PC-3 (cell line): Measurements from ENCODE around the gene MYH15. TPM values are rescaled to one million over a fixed set of nuclear protein-coding genes. Genes with fewer than 3 reads are reported as not detected.

Experiments used
- ATAC-seq: fragments of 200-7000 bp; cut with Tn5 transposase; 2 replicates; pipeline ENCODE4 v1.9.1; 2020; ENCODE audit warnings: mild to moderate bottlenecking, moderate library complexity
- Bru-seq: library from RNA; stranded (reverse); fragments of 400-500 nt; gene quantifications from one replicate; lab custom pipeline; 2021; lab: Mats Ljungman, UMichigan
- BruChase-seq, 2 experiments: library from RNA; stranded (reverse); fragments of 400-500 nt; gene quantifications; one replicate each; lab custom pipeline; 2021; lab: Mats Ljungman, UMichigan
- BruUV-seq: library from RNA; stranded (reverse); fragments of 400-500 nt; replicated peaks from 2 replicates; lab custom pipeline; 2021; lab: Mats Ljungman, UMichigan
- CTCF ChIA-PET: fragments of 300-600 bp; sonication (Branson Sonifier 250); formaldehyde crosslinking; loops from one replicate; lab custom pipeline; 2022; ENCODE audit warnings: antibody characterized with exemption; lab: Charles Lee
- POLR2A ChIA-PET: fragments of 300-600 bp; sonication (Branson Sonifier 250); formaldehyde crosslinking; loops from one replicate; lab custom pipeline; 2022; ENCODE audit warnings: antibody characterized with exemption; ENCODE audit not compliant: unreplicated experiment; lab: Charles Lee
- DNase-seq: peaks from one replicate; pipeline ENCODE4 v3.0.0-alpha.2; 2015
- H2AFZ ChIP-seq: fragments of 300-600 bp; sonication (generic); 2 replicates; pipeline ENCODE4 v1.6.0; 2016; ENCODE audit warnings: antibody characterized with exemption, low read length
- H3F3A ChIP-seq: fragments of 300-600 bp; sonication (generic); one replicate; pipeline ENCODE4 v1.6.0; 2017; ENCODE audit warnings: antibody characterized with exemption, low read length, control low read depth, mild to moderate bottlenecking; ENCODE audit not compliant: unreplicated experiment
- H3K27ac ChIP-seq: fragments of 300-600 bp; sonication (generic); 2 replicates; pipeline ENCODE4 v1.5.1; 2016; ENCODE audit warnings: mild to moderate bottlenecking, low read length
- H3K27me3 ChIP-seq: fragments of 300-600 bp; sonication (generic); 2 replicates; pipeline ENCODE4 v1.6.1; 2016; ENCODE audit warnings: low read length, mixed read lengths
- H3K36me3 ChIP-seq: fragments of 300-600 bp; sonication (generic); 2 replicates; pipeline ENCODE4 v1.6.1; 2016; ENCODE audit warnings: low read depth, mixed run types, low read length, mixed read lengths
- H3K4me1 ChIP-seq: fragments of 300-600 bp; sonication (generic); 2 replicates; pipeline ENCODE4 v1.5.1; 2016; ENCODE audit warnings: low read length; ENCODE audit not compliant: insufficient read depth
- H3K4me2 ChIP-seq: fragments of 300-600 bp; sonication (generic); 2 replicates; pipeline ENCODE4 v1.6.0; 2016; ENCODE audit warnings: low read length
- H3K4me3 ChIP-seq: fragments of 300-600 bp; sonication (generic); 2 replicates; pipeline ENCODE4 v1.5.1; 2016; ENCODE audit warnings: mild to moderate bottlenecking, low read length, mixed read lengths
- H3K79me2 ChIP-seq: fragments of 300-600 bp; sonication (generic); 2 replicates; pipeline ENCODE4 v1.6.1; 2017; ENCODE audit warnings: low read length, mixed read lengths
- H3K9ac ChIP-seq: fragments of 300-600 bp; sonication (generic); 2 replicates; pipeline ENCODE4 v1.6.0; 2016; ENCODE audit warnings: mild to moderate bottlenecking, low read length
- H3K9me2 ChIP-seq: fragments of 300-600 bp; sonication (generic); replicated peaks from 2 replicates; pipeline ENCODE4 v1.6.1; 2016; ENCODE audit warnings: mixed run types, low read length, mixed read lengths
- H3K9me3 ChIP-seq: fragments of 300-600 bp; sonication (generic); 2 replicates; pipeline ENCODE4 v1.6.1; 2016; ENCODE audit warnings: low read length, mixed read lengths
- H4K20me1 ChIP-seq: fragments of 300-600 bp; sonication (generic); 2 replicates; pipeline ENCODE4 v1.6.1; 2016; ENCODE audit warnings: low read length, mixed read lengths
- CTCF ChIP-seq: fragments of 300-600 bp; sonication (generic); conservative IDR thresholded peaks from 2 replicates; pipeline ENCODE4 v1.5.1; 2017; ENCODE audit warnings: antibody characterized with exemption, low read depth, mild to moderate bottlenecking, low read length
- EZH2 ChIP-seq: fragments of 300-600 bp; sonication (generic); IDR thresholded peaks from one replicate; pipeline ENCODE4 v1.6.1; 2017; ENCODE audit warnings: antibody characterized with exemption, mild to moderate bottlenecking, low read length; ENCODE audit not compliant: unreplicated experiment
- EZH2phosphoT487 ChIP-seq: fragments of 300-600 bp; sonication (generic); IDR thresholded peaks from 2 replicates; pipeline ENCODE4 v1.6.1; 2018; ENCODE audit warnings: mild to moderate bottlenecking, antibody characterized with exemption, low read length, borderline replicate concordance
- intact Hi-C: fragments of 100-400 bp; cut with micrococcal nuclease; formaldehyde crosslinking; loops from 2 replicates; pipeline ENCODE4 v1.9.0; 2023
- long read RNA-seq: library from polyadenylated mRNA; unstranded; transcript quantifications from one replicate; pipeline ENCODE4 v2.0.0, GENCODE V29; 2021; ENCODE audit not compliant: unreplicated experiment
- total RNA-seq: library from RNA; depleted of rRNA; stranded (reverse); fragments of >200 nt; gene quantifications from 2 replicates; pipeline ENCODE4 v1.2.3, GENCODE V29; 2014; rRNA removed

The MYH15 gene
- total RNA-seq (2.4 and 2.8 TPM in 2 replicates), Bru-seq, nascent RNA (percentile 47 among the genes with signal in this experiment), BruChase-seq, experiment 1, labeled RNA remaining after a 6-hour chase (percentile 52 among the genes with signal in this experiment), BruChase-seq, experiment 2, labeled RNA remaining after a 2-hour chase (percentile 46 among the genes with signal in this experiment)
- long read RNA-seq, partial matches to known transcripts, result 5 of 20 reads
- long read RNA-seq, other reads (novel, unspliced or antisense), result 15 of 20 reads

DNA sequence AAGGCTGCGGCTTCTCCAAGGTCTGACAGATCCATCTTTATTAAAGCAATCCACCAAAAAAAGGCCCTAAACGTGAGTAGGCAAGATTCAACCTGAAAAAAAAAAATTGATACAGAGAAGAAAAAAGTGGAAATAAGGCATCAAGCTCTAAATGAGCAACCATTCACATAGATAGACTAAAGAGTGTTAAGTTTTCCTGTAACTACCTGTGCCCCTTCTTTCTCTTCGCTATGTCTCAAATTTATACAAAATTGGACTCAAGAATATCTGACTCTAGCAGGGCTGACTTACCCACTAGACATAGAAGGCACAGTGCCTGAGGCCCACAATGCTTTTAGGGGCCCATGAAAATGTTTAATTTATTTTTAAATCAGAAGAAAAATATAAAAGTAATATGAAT is at the start of gene MYH15:
Gene MYH15 (minus strand): TSS at position 101 of the 400 bp plus-strand sequence. CDS start 66 bp downstream, at position 35.
- Histone ChIP-seq H3K9me3 (no peaks in the 10 kb centered on the region), H2AFZ (no peak within 1 kb of the TSS), H3K4me2 (0 out of 2 replicates have a peak within 1 kb of the TSS, but pooled peaks have one; percentile 10), H4K20me1 (no peaks in the 10 kb centered on the region), H3K27ac (no peak within 1 kb of the TSS), H3K27me3 (no peaks in the 10 kb centered on the region), H3K4me1 (peaks cover 6% of the 10 kb centered on the region; the same call in 1 of the 2 replicates), H3K4me3 (no peak within 1 kb of the TSS), H3F3A (no peaks in the 10 kb centered on the region), H3K36me3 (no peaks in the 10 kb centered on the region), H3K9ac (no peak within 1 kb of the TSS), H3K9me2 (no peaks in the 10 kb centered on the region), H3K79me2 (no peaks in the 10 kb centered on the region)
- intact Hi-C loops, result no loop called here
- ChIA-PET POLR2A (no interaction called here), CTCF (no interaction called here)
- DNase-seq, result no peak
- TF ChIP-seq CTCF, result no peak
- TF ChIP-seq EZH2phosphoT487, result no peak
- no peak for TF ChIP-seq EZH2
- BruUV-seq, result no TSS peak
- ATAC-seq, result no peak

GRCh38 chr3:108555966-108556581 is 45.7 kb upstream of the MYH15 start:
- no peaks in the 10 kb centered on the region for H3K9me3 ChIP-seq
- intact Hi-C loops, result loop anchor here (2.0 to 10.0 kb wide), 4 partner anchors 33 to 1321 kb away; partner anchors contain the start of genes CIP2A and DZIP3
- H3K27ac ChIP-seq, result no peak overlapping the region
- DNase-seq (no peak), ATAC-seq (no peak)
- H3K9me2 ChIP-seq, result no peaks in the 10 kb centered on the region
- H2AFZ ChIP-seq, result no peak overlapping the region
- no peaks in the 10 kb centered on the region for H3K27me3 ChIP-seq
- H3K9ac ChIP-seq, result no peak overlapping the region
- BruUV-seq, result no TSS peak
- ChIA-PET CTCF (no interaction called here), POLR2A (interaction anchor here (0.8 kb wide), 1 partner anchor 22 kb away, joined by 6 read pairs; no protein-coding TSS in a partner anchor)
- peaks cover 15% of the 10 kb centered on the region for H3K4me1 ChIP-seq
- H3F3A ChIP-seq, result no peaks in the 10 kb centered on the region
- 0 out of 2 replicates have a peak, but pooled peaks cover 4% of the 10 kb centered on the region for H4K20me1 ChIP-seq
- H3K4me3 ChIP-seq, result no peak overlapping the region
- H3K79me2 ChIP-seq, result no peaks in the 10 kb centered on the region
- H3K36me3 ChIP-seq, result peaks cover 68% of the 10 kb centered on the region
- TF ChIP-seq CTCF (no peak), EZH2 (no peak), EZH2phosphoT487 (no peak)
- H3K4me2 ChIP-seq, result no peak overlapping the region
